GM12874 (cell line): ENCODE data around the gene EPC1.

Experiments
- TF ChIP-seq, protein P1 (sequence below): IDR thresholded peaks from 2 replicates; pipeline ENCODE4 v1.5.1; 2011; ENCODE audit warnings: low read depth, mild to moderate bottlenecking, control low read depth, low read length, moderate library complexity; ENCODE audit not compliant: insufficient read depth

EPC1 gene

DNA sequence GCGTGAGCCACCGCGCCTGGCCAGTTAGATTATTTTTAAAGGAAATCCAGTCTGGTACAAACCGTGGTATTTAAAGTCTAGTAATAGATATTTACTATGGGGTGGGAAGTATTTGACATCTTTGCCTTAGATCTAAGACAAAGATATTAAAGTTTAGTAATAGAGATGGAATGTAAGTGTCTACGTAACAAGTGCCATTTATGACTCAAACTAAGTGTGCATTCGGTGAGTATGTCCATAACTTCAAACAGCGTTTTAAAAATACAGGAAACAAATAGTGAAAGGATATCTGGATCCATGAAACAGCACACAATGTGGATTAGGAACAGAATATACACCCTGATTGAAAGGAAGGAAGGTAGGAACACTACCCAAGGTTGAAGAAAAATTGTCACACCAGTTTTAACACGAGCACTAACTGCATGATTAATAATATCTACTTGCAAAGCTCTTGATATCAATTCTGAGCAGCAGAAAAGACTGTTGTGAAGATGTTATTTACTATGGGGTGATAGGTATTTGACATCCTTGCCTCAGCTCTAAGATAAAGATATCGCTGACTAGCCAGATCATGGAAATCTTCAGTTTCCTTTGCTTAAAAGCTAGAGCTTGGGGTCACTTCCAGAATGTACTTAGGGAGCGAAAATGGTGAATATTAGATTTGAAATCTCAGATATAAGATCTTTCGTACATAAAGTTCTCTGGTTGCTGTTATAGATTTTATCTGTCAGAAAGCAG is 48.7 kb downstream of the EPC1 start:
- TF ChIP-seq, protein P1, sequence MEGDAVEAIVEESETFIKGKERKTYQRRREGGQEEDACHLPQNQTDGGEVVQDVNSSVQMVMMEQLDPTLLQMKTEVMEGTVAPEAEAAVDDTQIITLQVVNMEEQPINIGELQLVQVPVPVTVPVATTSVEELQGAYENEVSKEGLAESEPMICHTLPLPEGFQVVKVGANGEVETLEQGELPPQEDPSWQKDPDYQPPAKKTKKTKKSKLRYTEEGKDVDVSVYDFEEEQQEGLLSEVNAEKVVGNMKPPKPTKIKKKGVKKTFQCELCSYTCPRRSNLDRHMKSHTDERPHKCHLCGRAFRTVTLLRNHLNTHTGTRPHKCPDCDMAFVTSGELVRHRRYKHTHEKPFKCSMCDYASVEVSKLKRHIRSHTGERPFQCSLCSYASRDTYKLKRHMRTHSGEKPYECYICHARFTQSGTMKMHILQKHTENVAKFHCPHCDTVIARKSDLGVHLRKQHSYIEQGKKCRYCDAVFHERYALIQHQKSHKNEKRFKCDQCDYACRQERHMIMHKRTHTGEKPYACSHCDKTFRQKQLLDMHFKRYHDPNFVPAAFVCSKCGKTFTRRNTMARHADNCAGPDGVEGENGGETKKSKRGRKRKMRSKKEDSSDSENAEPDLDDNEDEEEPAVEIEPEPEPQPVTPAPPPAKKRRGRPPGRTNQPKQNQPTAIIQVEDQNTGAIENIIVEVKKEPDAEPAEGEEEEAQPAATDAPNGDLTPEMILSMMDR = no peak

DNA sequence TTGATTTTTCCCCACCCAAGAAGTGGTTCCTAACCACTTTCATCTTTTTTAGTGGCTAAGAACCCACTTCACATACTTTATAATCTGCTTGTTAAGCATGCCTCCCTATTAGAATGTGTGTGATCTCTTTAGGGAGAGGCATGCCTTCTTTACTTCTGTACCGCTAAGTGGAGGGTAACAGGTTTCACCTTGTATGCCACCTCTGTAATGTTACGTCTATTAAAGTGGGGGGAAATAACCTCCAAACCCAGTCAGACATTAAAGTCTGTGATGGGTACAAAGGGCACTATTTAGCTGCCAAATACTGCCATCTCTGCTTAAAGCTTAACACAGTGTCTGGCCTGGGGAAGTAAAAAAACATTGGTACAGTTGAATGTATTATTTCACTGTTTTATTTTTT is 51.9 kb downstream of the EPC1 start:
- TF ChIP-seq, protein P1 = no peak

DNA sequence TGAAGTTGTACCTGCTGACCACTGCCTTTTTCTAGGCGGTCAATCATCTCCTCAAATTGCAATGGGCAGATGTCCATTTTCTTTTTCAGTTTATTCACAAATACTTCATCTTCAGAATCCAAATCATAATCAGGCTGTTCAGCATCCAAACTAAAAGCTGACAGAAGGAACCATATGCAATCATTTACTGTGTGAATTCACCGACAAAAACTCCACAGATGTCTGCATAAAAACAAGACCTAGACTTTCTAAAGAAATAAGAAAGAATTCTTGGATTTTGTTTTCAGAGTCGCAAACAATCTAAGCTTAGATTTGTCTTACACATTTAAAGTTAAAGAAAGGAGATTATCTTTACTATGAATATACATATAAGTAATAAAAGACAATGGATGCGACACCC is 53.4 kb downstream of the EPC1 start:
- TF ChIP-seq, protein P1 = no peak

DNA sequence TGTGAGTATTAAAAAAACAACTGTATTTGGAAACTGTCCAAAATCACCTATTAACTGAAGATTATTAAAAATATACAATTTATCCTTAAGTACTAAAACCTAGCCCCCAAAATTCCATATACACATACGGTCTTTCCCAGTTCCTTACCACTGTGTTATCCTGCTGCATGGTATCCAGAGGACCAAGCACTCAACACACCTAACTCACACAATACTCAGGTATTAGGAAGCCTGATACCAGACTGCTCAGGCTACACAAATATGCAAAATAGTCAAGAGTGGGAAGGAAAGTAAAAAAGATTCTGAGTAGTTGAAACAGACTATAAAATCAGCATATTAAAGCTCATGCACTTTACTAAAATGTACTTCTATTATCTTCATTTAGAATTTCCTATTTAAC is 67.2 kb downstream of the EPC1 start:
- TF ChIP-seq, protein P1 = no peak

DNA sequence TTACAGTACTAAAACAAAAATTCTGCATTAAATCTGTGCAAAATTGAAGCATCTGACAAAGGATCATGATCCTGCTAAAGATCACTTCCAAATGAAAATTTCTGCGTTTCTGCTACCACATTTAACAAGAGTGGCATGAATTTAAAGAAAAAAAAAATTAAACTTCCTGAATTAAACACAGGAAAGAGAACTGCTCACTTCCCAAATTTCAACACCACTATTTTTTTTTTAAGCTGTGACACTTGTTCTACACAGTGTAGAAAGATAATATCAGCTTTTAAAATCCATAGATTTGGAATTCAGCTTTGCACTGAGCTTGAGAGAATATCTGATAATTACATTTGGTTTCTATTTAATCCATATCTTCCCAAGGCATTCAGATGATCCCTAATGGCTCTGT is 73.6 kb downstream of the EPC1 start:
- TF ChIP-seq, protein P1 = no peak

DNA sequence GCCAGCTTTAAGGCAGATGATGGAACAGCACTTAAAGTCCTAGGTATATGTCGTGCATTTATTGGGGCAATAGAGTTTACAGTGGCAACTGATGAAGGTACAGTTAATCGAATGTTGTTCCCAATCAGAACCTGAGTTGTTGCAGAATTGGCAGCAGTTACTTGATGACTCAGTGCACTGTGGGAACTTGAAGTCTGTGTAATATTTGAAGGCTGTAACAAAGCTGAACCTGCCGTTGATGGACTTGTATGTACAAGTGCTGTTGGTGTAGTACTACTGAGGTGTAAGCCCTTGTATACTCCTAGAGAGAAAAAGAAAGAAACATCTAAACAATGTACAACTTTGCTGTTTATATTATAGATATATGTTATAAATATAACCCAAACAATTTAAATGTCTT is 75.3 kb downstream of the EPC1 start:
- TF ChIP-seq, protein P1 = no peak

DNA sequence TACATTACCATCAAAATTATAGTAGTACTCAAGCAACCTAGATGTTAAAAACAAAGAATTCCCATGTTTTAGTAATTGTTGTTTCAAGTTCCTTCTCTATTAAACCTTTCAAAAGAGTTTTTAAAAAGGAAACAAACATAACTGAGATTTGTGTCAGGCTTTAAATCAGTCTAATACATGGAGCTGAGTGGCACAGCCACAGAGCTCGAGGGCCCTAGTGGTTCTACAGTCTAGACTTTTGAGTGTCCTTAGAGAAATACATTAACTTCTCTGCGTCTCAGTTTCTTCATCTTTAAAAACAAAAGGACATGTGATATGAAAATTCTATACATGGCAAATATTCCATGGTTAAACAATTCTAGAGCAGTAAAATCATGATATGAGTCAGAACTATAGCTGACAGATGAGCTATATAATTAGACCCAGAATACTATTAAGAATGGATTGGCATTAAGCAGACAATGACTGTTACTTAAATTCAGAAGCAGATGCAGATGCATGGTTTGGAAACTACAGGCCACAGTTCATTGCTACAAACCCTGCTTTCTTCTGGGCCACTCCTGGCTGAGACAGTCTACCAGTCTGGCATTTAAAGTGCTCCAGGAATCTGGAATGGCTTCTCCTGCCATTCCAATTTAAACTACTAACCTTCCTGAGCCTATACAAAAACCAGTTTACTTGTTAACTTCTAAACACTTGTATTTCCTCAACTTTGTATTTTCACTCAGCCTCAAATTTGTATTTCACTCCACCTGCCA is 77.4 kb downstream of the EPC1 start:
- TF ChIP-seq, protein P1 = no peak
